NCI-H345 treated with DMSO at 0.1 percent for 48 hours (cell line): ENCODE measurements around the gene MINDY2.

Experiments
- DNase-seq: peaks from one replicate; lab custom pipeline; 2025; ENCODE audit not compliant: unreplicated experiment; lab: John Stamatoyannopoulos, UW

Gene MINDY2

GRCh38 chr15:58770857-58771620 lies at the start of gene MINDY2:
Gene MINDY2 (plus strand): TSS chr15:58771302. CDS start chr15:58771396, 94 bp downstream.
- peak; percentile 86 for DNase-seq

- DNase-seq = no peak
Measured at GRCh38 chr15:58724466-58724865, 46.6 kb upstream of the MINDY2 start.

GRCh38 chr15:58726867-58727266 lies 44.2 kb upstream of the MINDY2 start:
- no peak for DNase-seq

- no peak for DNase-seq
Measured at GRCh38 chr15:58731756-58732535, 39.2 kb upstream of the MINDY2 start.

- no peak for DNase-seq
Measured at GRCh38 chr15:58732625-58733363, 38.3 kb upstream of the MINDY2 start.

- no peak for DNase-seq
Measured at GRCh38 chr15:58734859-58735258, 36.2 kb upstream of the MINDY2 start.

- no peak for DNase-seq
Measured at GRCh38 chr15:58736018-58736643, 35.0 kb upstream of the MINDY2 start.

- no peak for DNase-seq
Measured at GRCh38 chr15:58737298-58737697, 33.8 kb upstream of the MINDY2 start.

- no peak for DNase-seq
Measured at GRCh38 chr15:58738046-58738707, 32.9 kb upstream of the MINDY2 start.

- no peak for DNase-seq
Measured at GRCh38 chr15:58740436-58740835, 30.7 kb upstream of the MINDY2 start.

GRCh38 chr15:58741032-58741431 lies 30.1 kb upstream of the MINDY2 start:
- DNase-seq = no peak

GRCh38 chr15:58742022-58742813 lies 28.9 kb upstream of the MINDY2 start:
- no peak for DNase-seq

GRCh38 chr15:58742819-58743502 lies 28.1 kb upstream of the MINDY2 start:
- no peak for DNase-seq

GRCh38 chr15:58746174-58746573 lies 24.9 kb upstream of the MINDY2 start:
- DNase-seq = no peak

- no peak for DNase-seq
Measured at GRCh38 chr15:58748040-58748851, 22.9 kb upstream of the MINDY2 start.

- peak; percentile 8 for DNase-seq
Measured at GRCh38 chr15:58748852-58749531, 22.1 kb upstream of the MINDY2 start.

- peak; percentile 83 for DNase-seq
Measured at GRCh38 chr15:58749532-58750337, 21.4 kb upstream of the MINDY2 start, which contains the start of gene ADAM10. Gene ADAM10 (minus strand): TSS chr15:58749707. CDS start chr15:58749534, 173 bp downstream.
